ENCODE measurements around the gene STN1.

STN1 gene

GRCh38 chr10:103852189-103852711 lies 65.7 kb downstream of the STN1 start:
- no peak for TF ChIP-seq Cebpa-rat (IDR thresholded peaks at IDR 0.05)
- Histone ChIP-seq H3K4me1 (peaks cover 83 to 87% (median 86%) of the 10 kb centered on the region in 10 experiments), H3K9ac (peak overlapping the region in 8 of 11 experiments; percentile 14 to 93 (median 73); a peak in 13 of 22 replicates)

GRCh38 chr10:103851261-103851660 lies 66.7 kb downstream of the STN1 start:
- Histone ChIP-seq H3K27me3 (no peaks in the 10 kb centered on the region), H3K36me3 (peaks cover 0 to 41% (median 23%) of the 10 kb centered on the region in 11 experiments; a peak in 11 of 22 replicates), H3K27ac (peak overlapping the region in 3 of 11 experiments; percentile 17 to 58 (median 18); a peak in 2 of 22 replicates), H3K4me3 (no peak overlapping the region), H3K9ac (peak overlapping the region in 2 of 11 experiments; percentile 6 to 44; a peak in 1 of 22 replicates), H4K20me1 (peaks cover 0 to 85% (median 76%) of the 10 kb centered on the region in 11 experiments; a peak in 20 of 22 replicates), H3K4me1 (peaks cover 83 to 90% (median 87%) of the 10 kb centered on the region in 10 experiments), H3K4me2 (peak overlapping the region; percentile 83 to 97 (median 93)), H3K9me3 (replicated peaks in 1 of 11) (no peaks in the 10 kb centered on the region)
- TF ChIP-seq Cebpa-rat (IDR thresholded peaks at IDR 0.05) = no peak

More at GRCh38 chr10:103852189-103852711, 65.7 kb downstream of the STN1 start:
- H3K27ac ChIP-seq = peak overlapping the region in 10 of 11 experiments; percentile 6 to 95 (median 68); a peak in 18 of 22 replicates
- H3K27me3 ChIP-seq = no peaks in the 10 kb centered on the region
- H4K20me1 ChIP-seq = peaks cover 0 to 75% (median 66%) of the 10 kb centered on the region in 11 experiments; a peak in 20 of 22 replicates
- peak overlapping the region in 7 of 10 experiments; percentile 1 to 94 (median 83); a peak in 8 of 20 replicates for H3K4me3 ChIP-seq
- peak overlapping the region; percentile 83 to 97 (median 93) for H3K4me2 ChIP-seq
- H3K36me3 ChIP-seq = peaks cover 0 to 41% (median 23%) of the 10 kb centered on the region in 11 experiments; a peak in 11 of 22 replicates
- no peaks in the 10 kb centered on the region for H3K9me3 ChIP-seq (replicated peaks in 1 of 11)

- Histone ChIP-seq H3K27ac (peak overlapping the region in 10 of 11 experiments; percentile 40 to 73 (median 62); a peak in 19 of 22 replicates), H3K9me3 (replicated peaks in 1 of 11) (no peaks in the 10 kb centered on the region), H3K36me3 (peaks cover 0 to 41% (median 23%) of the 10 kb centered on the region in 11 experiments; a peak in 11 of 22 replicates), H3K4me1 (peaks cover 85 to 92% (median 89%) of the 10 kb centered on the region in 10 experiments), H3K4me2 (peak overlapping the region; percentile 83 to 97 (median 93)), H3K4me3 (peak overlapping the region in 4 of 10 experiments; percentile 6 to 19 (median 14); a peak in 3 of 20 replicates), H4K20me1 (peaks cover 0 to 92% (median 81%) of the 10 kb centered on the region in 11 experiments; a peak in 20 of 22 replicates), H3K27me3 (no peaks in the 10 kb centered on the region), H3K9ac (peak overlapping the region in 8 of 11 experiments; percentile 28 to 61 (median 56); a peak in 13 of 22 replicates)
- TF ChIP-seq Cebpa-rat (IDR thresholded peaks at IDR 0.05) = no peak
Observed at GRCh38 chr10:103850572-103850895, 67.5 kb downstream of the STN1 start.

GRCh38 chr10:103849880-103850571 lies 68.0 kb downstream of the STN1 start:
- H3K27ac ChIP-seq = peak overlapping the region; percentile 20 to 73 (median 58); a peak in 20 of 22 replicates
- H3K9ac ChIP-seq = peak overlapping the region in 9 of 11 experiments; percentile 8 to 61 (median 54); a peak in 14 of 22 replicates
- no peak for TF ChIP-seq Cebpa-rat (IDR thresholded peaks at IDR 0.05)
- H3K4me3 ChIP-seq = peak overlapping the region in 4 of 10 experiments; percentile 6 to 19 (median 14); a peak in 4 of 20 replicates
- peaks cover 0 to 41% (median 23%) of the 10 kb centered on the region in 11 experiments; a peak in 11 of 22 replicates for H3K36me3 ChIP-seq
- H3K4me2 ChIP-seq = peak overlapping the region; percentile 83 to 97 (median 93)
- H4K20me1 ChIP-seq = peaks cover 0 to 95% (median 81%) of the 10 kb centered on the region in 11 experiments; a peak in 20 of 22 replicates
- H3K9me3 ChIP-seq (replicated peaks in 1 of 11) = no peaks in the 10 kb centered on the region
- H3K4me1 ChIP-seq = peaks cover 90 to 97% (median 94%) of the 10 kb centered on the region in 10 experiments
- H3K27me3 ChIP-seq = no peaks in the 10 kb centered on the region

- Histone ChIP-seq H3K4me3 (peak overlapping the region in 2 of 10 experiments; percentile 11 to 17; a peak in 4 of 20 replicates), H3K27ac (peak overlapping the region in 10 of 11 experiments; percentile 20 to 73 (median 62); a peak in 20 of 22 replicates), H3K4me1 (peaks cover 97 to 100% (median 100%) of the 10 kb centered on the region in 10 experiments), H3K4me2 (peak overlapping the region; percentile 83 to 97 (median 93); a peak in 21 of 22 replicates), H3K9me3 (replicated peaks in 1 of 11) (no peaks in the 10 kb centered on the region), H3K9ac (peak overlapping the region in 6 of 11 experiments; percentile 36 to 61 (median 56); a peak in 9 of 22 replicates), H4K20me1 (peaks cover 0 to 98% (median 82%) of the 10 kb centered on the region in 11 experiments; a peak in 20 of 22 replicates), H3K36me3 (peaks cover 0 to 47% (median 23%) of the 10 kb centered on the region in 11 experiments; a peak in 11 of 22 replicates), H3K27me3 (no peaks in the 10 kb centered on the region)
- TF ChIP-seq Cebpa-rat (IDR thresholded peaks at IDR 0.05) = no peak
Observed at GRCh38 chr10:103849212-103849877, 68.6 kb downstream of the STN1 start.

GRCh38 chr10:103847909-103848468 lies 70.0 kb downstream of the STN1 start:
- no peaks in the 10 kb centered on the region for H3K9me3 ChIP-seq (replicated peaks in 1 of 11)
- no peaks in the 10 kb centered on the region for H3K27me3 ChIP-seq
- TF ChIP-seq Cebpa-rat (IDR thresholded peaks at IDR 0.05) = no peak
- peak overlapping the region in 8 of 11 experiments; percentile 4 to 57 (median 30); a peak in 12 of 22 replicates for H3K27ac ChIP-seq
- H3K36me3 ChIP-seq = peaks cover 0 to 48% (median 22%) of the 10 kb centered on the region in 11 experiments; a peak in 11 of 22 replicates
- H3K4me2 ChIP-seq = peak overlapping the region; percentile 83 to 97 (median 93)
- no peak overlapping the region for H3K4me3 ChIP-seq
- peaks cover 98 to 100% (median 100%) of the 10 kb centered on the region in 10 experiments for H3K4me1 ChIP-seq
- peak overlapping the region in 5 of 11 experiments; percentile 0 to 36 (median 18); a peak in 4 of 22 replicates for H3K9ac ChIP-seq
- H4K20me1 ChIP-seq = peaks cover 0 to 98% (median 82%) of the 10 kb centered on the region in 11 experiments; a peak in 20 of 22 replicates

GRCh38 chr10:103847346-103847745 lies 70.6 kb downstream of the STN1 start:
- no peak for TF ChIP-seq Cebpa-rat (IDR thresholded peaks at IDR 0.05)
- Histone ChIP-seq H4K20me1 (peaks cover 0 to 97% (median 76%) of the 10 kb centered on the region in 11 experiments; a peak in 19 of 22 replicates), H3K4me1 (peaks cover 95 to 100% (median 100%) of the 10 kb centered on the region in 10 experiments), H3K27ac (peak overlapping the region in 4 of 11 experiments; percentile 10 to 80 (median 78); a peak in 4 of 22 replicates), H3K36me3 (peaks cover 0 to 45% (median 17%) of the 10 kb centered on the region in 11 experiments; a peak in 11 of 22 replicates), H3K9me3 (replicated peaks in 1 of 11) (no peaks in the 10 kb centered on the region), H3K4me2 (peak overlapping the region; percentile 83 to 96 (median 91)), H3K27me3 (no peaks in the 10 kb centered on the region), H3K9ac (no peak overlapping the region), H3K4me3 (no peak overlapping the region)

All from BLaER1 treated with 17β-estradiol and CSF1 and Interleukin-3, amounts not matched to agents 10 nM and 100 nM (cell line).